GM10248 (cell line): ENCODE results near the gene RAD51B.

Experiments used
- CTCF ChIA-PET: fragments of 300-600 bp; sonication (Branson Sonifier 250); formaldehyde crosslinking; extraction: SDS; loops from one replicate; lab custom pipeline; 2021; ENCODE audit warnings: antibody characterized with exemption; lab: Yijun Ruan, JAX
- POLR2A ChIA-PET: fragments of 350-650 bp; sonication (Branson Sonifier 250); formaldehyde crosslinking; extraction: SDS; loops from one replicate; lab custom pipeline; 2020; ENCODE audit warnings: antibody characterized with exemption; lab: Yijun Ruan, JAX
- DNase-seq: peaks from one replicate; pipeline ENCODE4 v3.0.0; 2012; ENCODE audit errors: extremely low spot score
- TF ChIP-seq, protein P1 (sequence below): IDR thresholded peaks from 2 replicates; pipeline ENCODE4 v1.5.1; 2012; ENCODE audit warnings: mild to moderate bottlenecking, low read depth; ENCODE audit errors: extremely low read depth, missing control alignments, control extremely low read depth

RAD51B gene

DNA sequence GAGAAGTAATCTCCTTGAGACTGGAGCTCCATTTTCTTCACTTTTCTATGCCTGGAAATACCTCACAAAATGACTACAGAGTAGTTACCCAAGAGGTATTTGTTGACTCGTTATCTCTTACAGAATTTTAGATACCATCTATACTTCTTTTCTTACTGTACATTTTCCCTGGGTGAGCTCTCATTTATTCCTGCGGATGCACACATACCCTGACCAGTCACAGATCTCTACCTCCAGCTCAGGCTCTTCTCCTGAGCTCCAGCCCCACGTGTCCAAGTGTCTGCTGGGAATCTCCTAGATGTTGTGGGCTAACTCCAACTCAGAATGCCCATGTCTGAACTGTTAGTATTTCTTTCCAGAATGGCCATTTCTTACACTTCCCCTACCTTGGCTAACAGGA is 403.1 kb downstream of the RAD51B start:
- no peak for DNase-seq
- CTCF ChIA-PET: interaction anchor here (1.1 to 2.0 kb wide), 3 partner anchors 25 to 603 kb away, joined by 3 to 7 read pairs (median 4); no protein-coding TSS in a partner anchor
- TF ChIP-seq, protein P1, sequence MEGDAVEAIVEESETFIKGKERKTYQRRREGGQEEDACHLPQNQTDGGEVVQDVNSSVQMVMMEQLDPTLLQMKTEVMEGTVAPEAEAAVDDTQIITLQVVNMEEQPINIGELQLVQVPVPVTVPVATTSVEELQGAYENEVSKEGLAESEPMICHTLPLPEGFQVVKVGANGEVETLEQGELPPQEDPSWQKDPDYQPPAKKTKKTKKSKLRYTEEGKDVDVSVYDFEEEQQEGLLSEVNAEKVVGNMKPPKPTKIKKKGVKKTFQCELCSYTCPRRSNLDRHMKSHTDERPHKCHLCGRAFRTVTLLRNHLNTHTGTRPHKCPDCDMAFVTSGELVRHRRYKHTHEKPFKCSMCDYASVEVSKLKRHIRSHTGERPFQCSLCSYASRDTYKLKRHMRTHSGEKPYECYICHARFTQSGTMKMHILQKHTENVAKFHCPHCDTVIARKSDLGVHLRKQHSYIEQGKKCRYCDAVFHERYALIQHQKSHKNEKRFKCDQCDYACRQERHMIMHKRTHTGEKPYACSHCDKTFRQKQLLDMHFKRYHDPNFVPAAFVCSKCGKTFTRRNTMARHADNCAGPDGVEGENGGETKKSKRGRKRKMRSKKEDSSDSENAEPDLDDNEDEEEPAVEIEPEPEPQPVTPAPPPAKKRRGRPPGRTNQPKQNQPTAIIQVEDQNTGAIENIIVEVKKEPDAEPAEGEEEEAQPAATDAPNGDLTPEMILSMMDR: no peak
- POLR2A ChIA-PET: no interaction called here

DNA sequence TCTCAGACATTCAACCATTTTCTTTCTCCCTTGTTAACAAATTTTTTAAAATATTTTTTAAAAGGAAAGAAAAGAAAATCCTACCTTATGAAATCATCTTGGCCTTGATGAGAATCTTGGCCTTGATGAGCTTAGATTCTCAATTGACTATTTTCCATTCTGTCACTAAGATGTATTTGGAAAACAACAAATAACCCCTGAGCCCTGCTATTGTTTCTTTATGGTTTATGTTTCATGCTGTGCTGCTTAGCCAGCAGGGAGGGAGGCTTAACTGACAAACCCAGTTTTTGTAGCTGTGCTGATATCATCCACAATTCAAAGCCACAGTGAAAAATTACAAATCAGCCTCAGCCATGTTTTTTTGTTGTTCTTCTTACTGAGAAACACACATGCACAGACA is 404.1 kb downstream of the RAD51B start:
- no peak for DNase-seq
- TF ChIP-seq, protein P1: no peak
- POLR2A ChIA-PET: no interaction called here
- CTCF ChIA-PET: interaction anchor here (1.4 to 2.0 kb wide), 3 partner anchors 12 to 291 kb away, joined by 4 to 7 read pairs (median 4); no protein-coding TSS in a partner anchor

DNA sequence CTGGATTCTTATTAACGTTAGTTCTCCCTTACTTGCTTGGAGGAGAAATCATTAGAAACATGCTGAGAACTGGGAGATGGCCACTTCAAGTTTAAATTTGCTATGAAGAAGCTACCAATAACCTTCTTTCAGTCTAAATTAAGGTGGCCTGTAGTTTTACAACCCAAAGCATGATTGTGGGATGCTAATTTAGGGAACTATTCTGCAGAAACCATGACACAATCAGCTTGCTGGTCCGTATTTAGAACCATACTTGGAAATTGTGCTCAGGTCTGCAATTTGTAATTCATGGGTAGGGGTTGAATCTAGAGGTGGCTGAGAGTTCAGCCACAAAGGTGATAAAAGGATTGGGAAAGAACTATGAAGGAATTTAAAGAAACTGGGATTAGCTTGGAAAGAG is 405.7 kb downstream of the RAD51B start:
- ChIA-PET CTCF (interaction anchor here (0.8 to 1.3 kb wide), 4 partner anchors 9 to 593 kb away, joined by 3 to 4 read pairs (median 4); no protein-coding TSS in a partner anchor), POLR2A (no interaction called here)
- TF ChIP-seq, protein P1: no peak
- DNase-seq: no peak

DNA sequence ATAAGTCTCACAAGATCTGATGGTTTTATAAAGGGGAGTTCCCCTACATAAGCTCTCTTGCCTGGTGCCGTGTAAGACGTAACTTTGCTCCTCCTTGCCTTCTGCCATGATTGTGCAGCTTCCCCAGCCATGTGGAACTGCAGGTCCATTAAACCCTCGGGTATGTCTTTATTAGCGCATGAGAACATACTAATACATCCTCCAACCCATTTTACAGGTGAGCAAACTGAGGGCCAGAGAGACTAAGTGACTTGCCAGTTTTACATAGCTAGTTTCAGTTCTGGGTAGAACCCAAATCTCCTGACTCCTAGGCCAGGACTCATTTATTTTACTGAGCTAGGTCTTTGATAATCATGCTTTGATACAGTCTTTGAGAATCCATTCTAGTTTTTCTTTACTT is 406.9 kb downstream of the RAD51B start:
- POLR2A ChIA-PET: no interaction called here
- CTCF ChIA-PET: interaction anchor here (0.8 to 1.0 kb wide), 2 partner anchors 14 to 592 kb away, joined by 3 read pairs; no protein-coding TSS in a partner anchor
- TF ChIP-seq, protein P1: no peak
- no peak for DNase-seq

DNA sequence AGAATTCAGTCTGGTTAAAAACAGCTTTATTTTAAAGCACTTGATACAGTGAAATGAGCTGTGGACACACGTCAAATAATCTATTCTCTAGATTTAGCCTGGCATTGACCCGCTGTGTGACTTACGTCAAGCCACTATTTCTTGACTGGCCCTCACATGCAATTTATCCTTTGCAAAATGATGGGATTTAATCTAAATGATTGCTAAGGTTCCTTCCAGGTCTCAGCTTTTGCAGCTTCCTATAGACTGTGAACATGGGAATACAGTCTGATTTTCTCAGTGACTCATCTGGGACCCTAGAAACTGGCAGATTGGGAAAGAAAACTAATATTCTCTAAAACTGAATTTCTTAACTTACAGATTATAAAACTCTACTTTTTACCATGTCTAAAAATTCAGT is 409.1 kb downstream of the RAD51B start:
- POLR2A ChIA-PET: no interaction called here

DNA sequence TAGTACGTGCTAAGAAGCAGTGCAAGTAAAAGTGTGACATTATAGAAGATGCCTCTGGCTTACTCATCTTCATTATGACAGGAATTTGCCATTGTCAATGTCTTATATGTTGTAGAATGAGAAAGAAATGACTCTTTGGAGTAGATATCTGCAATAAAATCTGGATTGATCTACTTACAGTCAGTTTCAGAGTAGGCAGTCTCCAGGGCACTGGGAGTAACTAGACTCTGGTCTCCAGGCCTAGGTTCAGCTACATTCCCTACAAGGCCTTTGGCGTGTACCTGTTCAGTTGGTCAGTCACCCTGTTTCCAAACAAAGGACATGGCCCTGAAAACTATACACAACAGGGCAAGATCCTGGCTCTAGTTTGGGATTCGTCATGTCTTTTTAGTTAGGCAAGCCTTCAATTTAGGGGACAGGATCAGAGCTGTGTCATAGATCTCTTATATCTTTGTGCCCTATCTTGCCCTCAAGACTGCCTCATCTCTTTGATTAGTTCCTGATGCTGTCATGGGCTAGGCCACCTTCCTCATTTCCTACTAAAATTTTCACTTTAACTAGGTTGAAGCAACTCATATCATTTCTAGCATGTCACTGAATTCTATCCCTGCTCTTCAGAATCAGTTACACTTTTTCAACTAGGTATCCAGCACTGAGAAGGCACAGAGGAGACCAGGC is 410.0 kb downstream of the RAD51B start:
- no peak for DNase-seq
- POLR2A ChIA-PET: no interaction called here
- CTCF ChIA-PET: interaction anchor here (1.0 to 1.2 kb wide), 2 partner anchors 20 to 392 kb away, joined by 3 to 4 read pairs; no protein-coding TSS in a partner anchor
- TF ChIP-seq, protein P1: no peak

More for the DNA sequence above, 409.1 kb downstream of the RAD51B start:
- CTCF ChIA-PET: interaction anchor here (0.9 to 1.6 kb wide), 8 partner anchors 9 to 615 kb away, joined by 3 to 5 read pairs (median 4); no protein-coding TSS in a partner anchor
- TF ChIP-seq, protein P1: no peak
- DNase-seq: no peak
